ENCODE data around the gene RAB15. TPM values are rescaled to one million over a fixed set of nuclear protein-coding genes. Genes with fewer than 3 reads are reported as not detected.

Gene RAB15
- total and polyA plus RNA-seq, 9 of the 15 experiments (the other 6 are each of a cell fraction or from before 2014, with no cell fraction given), result 0.09 to 0.30 (median 0.16) TPM; not detected in 2

DNA sequence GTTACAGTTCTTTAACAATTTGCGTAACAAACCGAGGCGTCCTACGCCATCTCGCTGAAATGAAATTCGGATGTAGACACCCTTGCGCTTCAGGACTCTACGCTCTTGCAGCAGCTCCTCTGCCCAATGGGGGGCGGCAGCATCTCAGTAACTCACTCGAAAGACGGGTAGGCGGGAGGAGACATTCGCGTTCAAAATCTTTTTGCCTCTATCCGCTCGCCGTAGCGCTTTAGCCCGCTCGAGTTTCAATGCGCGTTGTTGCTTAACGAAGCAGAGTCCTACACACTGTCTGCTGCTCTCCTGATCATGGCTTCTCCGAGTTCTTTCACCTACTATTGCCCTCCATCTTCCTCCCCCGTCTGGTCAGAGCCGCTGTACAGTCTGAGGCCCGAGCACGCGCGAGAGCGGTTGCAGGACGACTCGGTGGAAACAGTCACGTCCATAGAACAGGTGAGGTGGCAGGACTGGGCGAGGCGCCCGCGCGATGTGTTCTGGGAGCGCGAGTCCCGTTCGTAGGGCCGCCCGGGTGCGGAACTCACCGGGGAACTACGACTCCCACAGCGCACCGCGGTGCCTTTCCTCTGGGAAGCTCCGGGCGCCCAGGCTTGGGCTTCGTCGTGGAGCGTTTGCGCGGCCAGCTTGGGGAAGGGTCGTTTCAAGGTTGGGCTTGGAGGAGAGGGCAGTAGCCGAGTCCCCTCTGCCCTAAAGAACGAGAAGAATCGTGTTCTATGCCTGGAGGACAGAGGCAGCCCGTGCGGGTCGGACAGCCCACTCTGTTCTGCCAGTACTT, 14.7 kb upstream of the RAB15 start, which contains the start of gene FNTB (continued):
- peak; percentile 74 for TF ChIP-seq ZSCAN29 (IDR thresholded peaks at IDR 0.05)
- TF ChIP-seq HMGN3 (IDR thresholded peaks at IDR 0.05; ENCODE audit: borderline replicate concordance, extremely low read depth, insufficient read length, low read depth, low read length), result no peak
- peak; percentile 79; the same call in 1 of the 2 replicates for TF ChIP-seq ZNF644 (tag; IDR thresholded peaks at IDR 0.05; ENCODE audit: low read depth)
- no peak for TF ChIP-seq CBX2 (IDR thresholded peaks at IDR 0.05; ENCODE audit: insufficient read depth, low read length, poor library complexity, severe bottlenecking)
- peak; percentile 64 for TF ChIP-seq SMC3 (conservative IDR thresholded peaks at IDR 0.05; ENCODE audit: insufficient read depth, low read depth, low read length)
- peak; percentile 97 for TF ChIP-seq ZNF143 (CRISPR knock-in tag; IDR thresholded peaks at IDR 0.05)
- TF ChIP-seq TAF9B (IDR thresholded peaks at IDR 0.05; ENCODE audit: partially characterized antibody), result peak; percentile 72
- 0 out of 2 replicates have a peak, but pooled peaks have one; percentile 64 for TF ChIP-seq ELF4 (CRISPR knock-in tag; IDR thresholded peaks at IDR 0.05)
- peak; percentile 76 for TF ChIP-seq ETS1 (conservative IDR thresholded peaks at IDR 0.05; ENCODE audit: control insufficient read depth, low read depth, low read length)
- TF ChIP-seq, protein P1, sequence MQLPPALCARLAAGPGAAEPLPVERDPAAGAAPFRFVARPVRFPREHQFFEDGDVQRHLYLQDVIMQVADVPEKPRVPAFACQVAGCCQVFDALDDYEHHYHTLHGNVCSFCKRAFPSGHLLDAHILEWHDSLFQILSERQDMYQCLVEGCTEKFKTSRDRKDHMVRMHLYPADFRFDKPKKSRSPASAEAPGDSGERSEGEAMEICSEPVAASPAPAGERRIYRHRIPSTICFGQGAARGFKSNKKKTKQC (CRISPR knock-in tag; IDR thresholded peaks at IDR 0.05), result 0 out of 2 replicates have a peak, but pooled peaks have one; percentile 22
- TF ChIP-seq NCOA2 (IDR thresholded peaks at IDR 0.05; ENCODE audit: partially characterized antibody in 2 of 2), result no peak
- TF ChIP-seq MTA3 (IDR thresholded peaks at IDR 0.05; ENCODE audit: borderline replicate concordance), result peak; percentile 99
- TF ChIP-seq TSHZ1 (CRISPR knock-in tag; IDR thresholded peaks at IDR 0.05), result no peak
- peak; percentile 89 for TF ChIP-seq TFAP4 (CRISPR knock-in tag; IDR thresholded peaks at IDR 0.05; ENCODE audit: borderline replicate concordance)
- TF ChIP-seq CBX3 (IDR thresholded peaks at IDR 0.05; ENCODE audit: borderline replicate concordance in 1 of 2, low read length in 2 of 2), result no peak
- TF ChIP-seq MTA2 (IDR thresholded peaks at IDR 0.05; ENCODE audit: low read depth), result no peak
- no peak for TF ChIP-seq PCBP1 (IDR thresholded peaks at IDR 0.05; ENCODE audit: low read depth, low read length, poor library complexity, severe bottlenecking)
- no peak for TF ChIP-seq TAL1 (IDR thresholded peaks at IDR 0.05)
- TF ChIP-seq CTBP1 (IDR thresholded peaks at IDR 0.05; ENCODE audit: borderline replicate concordance), result peak; percentile 71; the same call in 1 of the 2 replicates
- TF ChIP-seq PHTF2 (CRISPR knock-in tag; IDR thresholded peaks at IDR 0.05), result no peak
- no peak for TF ChIP-seq ZNF830 (CRISPR knock-in tag; IDR thresholded peaks at IDR 0.05)
- peak in 1 of 2 experiments; percentile 84; a peak in 1 of 4 replicates for TF ChIP-seq MCM7 (IDR thresholded peaks at IDR 0.05)
- peak; percentile 60 for TF ChIP-seq NFIC (IDR thresholded peaks at IDR 0.05)
